GM19239 (cell line): Measurements from ENCODE around the gene EFNB1.
A peak's percentile ranks its signal among the peaks of the same experiment; 100 is the strongest.

Experiments used
- DNase-seq: peaks from one replicate; pipeline ENCODE4 v3.0.0; 2011; ENCODE audit warnings: low spot score; ENCODE audit not compliant: insufficient read length
- FAIRE-seq: peaks from 2 replicates; lab custom pipeline; 2011; peaks lifted over from hg19 to GRCh38; lab: Jason Lieb, UNC

The EFNB1 gene

GRCh38 chrX:68841251-68842049 is 12.6 kb downstream of the EFNB1 start:
- DNase-seq, result no peak
- no peak for FAIRE-seq

- DNase-seq (no peak), FAIRE-seq (no peak)
These were observed 13.5 kb downstream of the EFNB1 start for GRCh38 chrX:68842351-68842750.

DNA sequence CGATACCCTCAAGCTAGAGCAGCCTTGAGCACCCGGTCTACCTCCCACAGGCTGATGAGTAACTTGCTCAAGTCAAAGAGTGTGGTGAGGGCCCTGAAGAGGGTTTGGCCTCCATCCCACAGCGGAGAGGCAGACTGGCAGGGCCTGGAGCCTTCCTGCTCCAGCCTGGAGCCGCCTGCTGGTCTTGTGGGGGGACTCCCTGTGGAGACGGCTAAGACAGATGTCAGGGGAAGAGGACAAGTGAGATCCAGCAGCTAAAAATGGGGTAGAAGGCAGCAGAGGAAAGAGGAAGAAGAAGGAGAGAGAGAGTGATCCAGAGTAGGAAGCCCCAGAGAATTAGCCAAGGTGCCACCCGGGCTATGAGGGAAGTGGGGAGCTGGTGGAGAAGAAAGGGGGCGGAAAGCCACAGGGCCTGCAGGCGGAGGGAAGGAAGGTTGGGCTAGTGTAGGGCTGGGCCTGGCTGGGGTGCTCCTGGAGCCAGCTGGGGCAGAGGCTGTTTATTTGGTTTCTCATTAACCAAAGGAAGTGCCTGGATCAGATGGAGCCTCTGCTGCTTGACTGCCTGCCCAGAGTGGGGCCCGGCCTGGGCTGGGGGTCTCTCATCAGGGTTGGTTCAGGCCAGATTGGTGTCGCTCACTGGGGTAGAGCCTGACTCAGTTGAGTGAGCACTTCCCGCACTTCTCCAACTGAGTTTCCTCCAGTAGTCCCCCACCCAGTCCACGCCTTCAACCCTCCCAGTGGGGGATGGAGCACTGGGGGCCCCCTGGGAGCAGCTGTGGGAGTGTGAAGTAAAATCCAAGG is 14.2 kb downstream of the EFNB1 start:
- FAIRE-seq (no peak), DNase-seq (no peak)

DNA sequence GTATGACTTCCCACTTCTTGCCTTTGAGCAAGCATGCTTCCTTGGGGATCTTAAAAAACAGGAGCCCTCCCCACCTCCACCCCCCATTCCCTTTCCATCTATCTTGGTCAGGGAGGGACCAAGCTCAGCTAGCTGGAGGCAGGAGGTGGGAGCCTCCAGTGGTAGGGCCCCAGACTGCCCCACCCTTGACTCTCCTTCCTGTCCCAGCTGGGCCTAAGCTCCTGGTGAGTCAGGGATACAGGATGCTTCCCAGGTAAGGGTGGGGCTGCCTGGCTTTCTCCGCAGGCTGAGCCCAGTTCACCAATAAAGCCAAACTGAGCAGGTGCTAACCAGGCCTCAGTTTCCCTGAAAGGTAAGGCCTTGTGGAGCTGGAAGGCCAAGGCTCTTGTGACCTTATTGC is 15.2 kb downstream of the EFNB1 start:
- DNase-seq (no peak), FAIRE-seq (no peak)

DNA sequence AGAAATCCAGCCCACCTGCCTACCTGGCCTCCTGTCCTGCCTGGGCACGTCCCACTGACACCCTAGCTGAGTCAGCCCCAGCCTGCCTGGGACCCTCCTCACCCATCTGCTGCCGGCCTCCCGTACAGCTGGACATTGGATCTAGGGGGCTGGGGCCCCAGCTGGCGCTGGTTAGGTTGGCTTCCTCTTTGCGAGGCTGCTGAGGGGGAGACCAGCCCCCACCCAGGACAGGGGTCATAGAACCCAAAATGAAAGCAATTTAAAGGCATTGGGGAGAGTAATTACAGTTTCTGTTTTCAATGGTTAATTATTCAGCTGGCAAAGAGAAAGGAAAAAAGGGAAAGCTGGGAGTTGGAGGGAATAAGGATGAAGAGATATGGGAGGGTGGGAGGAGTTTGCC is 15.8 kb downstream of the EFNB1 start:
- DNase-seq, result no peak
- no peak for FAIRE-seq

DNA sequence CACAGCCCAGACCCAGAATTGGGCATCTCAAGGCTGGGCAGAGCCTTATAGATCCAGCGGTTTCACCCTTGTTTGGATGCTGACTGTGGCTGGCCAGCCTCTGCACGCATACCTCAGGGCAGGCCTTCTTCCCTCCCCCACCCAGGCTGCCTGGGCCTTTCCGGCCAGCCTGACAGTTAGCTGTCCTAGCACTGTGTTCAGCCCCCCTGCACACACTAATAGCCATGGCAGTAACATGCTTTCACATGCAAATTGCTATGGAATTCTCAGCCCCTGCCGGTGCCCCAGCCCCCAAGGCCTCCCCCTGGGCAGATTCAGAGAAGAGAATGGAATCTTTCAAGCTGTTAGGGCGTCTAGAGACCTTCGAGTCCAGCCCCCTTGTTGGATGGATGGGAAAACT is 17.7 kb downstream of the EFNB1 start:
- DNase-seq (no peak), FAIRE-seq (no peak)

DNA sequence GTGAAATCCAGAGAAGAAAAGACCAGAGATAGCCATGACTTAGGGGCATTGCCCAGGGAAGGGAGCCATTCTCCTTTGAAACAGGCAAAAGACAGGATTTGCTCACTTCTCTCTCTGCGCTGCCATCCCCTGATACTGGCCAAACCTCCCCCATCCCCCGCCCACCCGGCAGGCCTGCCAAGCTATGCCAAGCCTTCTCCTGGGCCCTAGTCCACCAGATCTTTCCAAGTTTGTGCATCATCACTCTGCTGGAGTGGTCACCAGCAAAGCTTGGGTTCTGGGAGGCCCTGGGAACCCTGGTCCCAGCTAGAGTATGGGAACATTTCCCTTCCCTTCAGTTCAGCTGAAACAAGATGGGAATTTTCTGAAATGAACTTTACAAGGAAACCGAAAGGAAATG is 18.4 kb downstream of the EFNB1 start:
- DNase-seq (no peak), FAIRE-seq (peak; percentile 37)

- FAIRE-seq, result no peak
- no peak for DNase-seq
These were observed 19.5 kb downstream of the EFNB1 start for GRCh38 chrX:68848189-68848940.

DNA sequence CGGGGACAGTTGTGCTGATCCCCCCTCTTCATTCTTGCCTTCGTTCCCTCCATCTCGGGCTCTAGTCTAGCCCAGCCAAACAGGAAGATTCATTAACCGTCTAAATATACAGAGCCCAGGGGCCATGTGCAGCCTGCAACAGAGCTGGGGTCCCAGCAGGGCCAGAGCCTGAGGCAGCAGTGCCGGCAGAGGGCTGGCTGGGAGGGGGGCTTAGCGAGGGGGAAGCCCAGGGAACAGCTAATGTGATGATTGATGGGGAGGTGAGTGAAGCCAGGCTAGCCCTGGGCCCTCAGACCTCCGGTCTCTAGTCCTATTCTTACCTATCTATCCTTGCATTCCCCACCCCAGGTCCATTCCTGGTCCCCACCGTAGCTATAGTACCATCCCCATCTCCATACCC is 22.3 kb downstream of the EFNB1 start:
- DNase-seq, result no peak
- FAIRE-seq, result no peak

DNA sequence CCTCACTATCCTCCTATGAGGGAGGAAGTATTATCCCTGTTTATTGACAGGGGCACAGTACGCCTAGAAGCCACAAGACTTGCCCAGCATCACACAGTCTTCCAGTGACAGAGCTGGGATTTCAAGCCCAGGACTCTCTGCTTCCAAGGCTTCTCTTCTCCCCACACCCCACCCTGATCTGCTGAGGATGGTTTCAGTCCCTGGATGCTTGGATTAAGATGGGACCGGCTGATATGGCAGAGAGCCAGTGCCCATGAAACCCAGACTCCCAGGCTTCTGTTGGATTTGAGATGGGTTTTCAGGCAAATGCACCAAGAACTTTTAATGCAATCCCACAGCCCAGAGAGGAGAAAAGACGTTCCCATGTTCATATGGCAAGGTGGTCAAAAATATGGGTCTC is 23.2 kb downstream of the EFNB1 start:
- no peak for DNase-seq
- no peak for FAIRE-seq

DNA sequence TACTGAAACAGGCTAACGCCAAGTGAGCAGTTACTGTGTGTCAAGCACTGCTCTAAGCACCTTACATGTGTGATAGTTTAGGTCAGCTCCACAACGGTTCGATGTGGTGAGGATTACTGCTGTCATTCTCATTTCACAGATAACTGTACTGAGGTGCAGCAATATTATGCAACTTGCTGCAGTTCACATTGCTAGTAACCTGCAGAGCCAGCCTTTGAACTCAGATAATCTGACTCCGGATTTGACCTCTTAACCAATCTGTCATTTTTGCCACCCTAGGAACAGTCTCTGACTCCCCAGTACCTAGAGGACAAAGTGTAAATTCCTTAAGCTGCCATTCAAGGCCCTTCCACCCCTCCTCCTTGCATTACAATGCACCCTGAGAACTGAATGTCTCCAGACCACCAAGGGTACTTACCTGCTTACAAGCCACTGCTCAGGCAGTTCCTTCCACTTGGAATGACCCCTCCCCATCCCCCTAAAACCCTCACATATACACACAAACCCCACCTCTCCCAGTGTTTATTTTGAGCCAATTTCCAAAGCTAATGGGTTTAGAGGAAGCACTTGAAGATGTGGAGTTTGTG is 24.9 kb downstream of the EFNB1 start:
- DNase-seq, result no peak
- FAIRE-seq, result no peak

- no peak for DNase-seq
These were observed 36.5 kb downstream of the EFNB1 start for GRCh38 chrX:68865300-68865699.

GRCh38 chrX:68865926-68866325 is 37.1 kb downstream of the EFNB1 start:
- DNase-seq (no peak), FAIRE-seq (no peak)

More at GRCh38 chrX:68865300-68865699, 36.5 kb downstream of the EFNB1 start:
- no peak for FAIRE-seq

DNA sequence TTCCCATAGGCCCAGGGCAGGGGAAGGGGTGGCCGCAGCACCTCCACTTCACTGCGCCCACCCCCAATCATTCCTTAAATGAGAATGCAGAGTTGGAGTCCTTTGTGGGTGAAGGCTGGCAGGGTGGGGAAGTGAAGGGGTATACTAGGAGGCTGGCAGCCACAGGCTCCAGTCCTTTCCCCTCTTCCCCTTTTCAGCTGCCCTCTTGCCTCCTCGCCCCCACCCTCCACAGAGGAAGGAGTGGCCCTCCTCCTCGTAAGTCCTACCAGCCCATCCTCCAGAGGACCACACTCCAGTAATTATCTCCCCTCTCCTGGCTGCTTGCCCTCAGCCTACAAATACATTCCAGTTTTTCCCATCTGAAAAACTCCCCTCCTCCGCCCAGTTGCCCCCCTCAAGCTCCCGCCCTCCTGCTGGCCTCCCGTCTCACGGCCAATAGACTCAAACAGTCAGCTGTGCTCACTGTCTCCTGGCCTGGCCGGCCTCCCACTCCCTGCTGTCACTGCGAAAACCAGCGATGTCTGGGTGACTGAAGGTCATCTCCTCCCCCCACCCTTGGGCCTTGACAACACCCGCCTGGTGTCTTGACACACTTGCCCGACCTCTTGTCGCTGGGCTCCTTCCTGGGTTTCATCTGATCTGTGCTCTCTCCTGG is 38.8 kb downstream of the EFNB1 start:
- FAIRE-seq (no peak), DNase-seq (no peak)

- FAIRE-seq (no peak), DNase-seq (no peak)
These were observed 39.5 kb downstream of the EFNB1 start for GRCh38 chrX:68868316-68868715.

DNA sequence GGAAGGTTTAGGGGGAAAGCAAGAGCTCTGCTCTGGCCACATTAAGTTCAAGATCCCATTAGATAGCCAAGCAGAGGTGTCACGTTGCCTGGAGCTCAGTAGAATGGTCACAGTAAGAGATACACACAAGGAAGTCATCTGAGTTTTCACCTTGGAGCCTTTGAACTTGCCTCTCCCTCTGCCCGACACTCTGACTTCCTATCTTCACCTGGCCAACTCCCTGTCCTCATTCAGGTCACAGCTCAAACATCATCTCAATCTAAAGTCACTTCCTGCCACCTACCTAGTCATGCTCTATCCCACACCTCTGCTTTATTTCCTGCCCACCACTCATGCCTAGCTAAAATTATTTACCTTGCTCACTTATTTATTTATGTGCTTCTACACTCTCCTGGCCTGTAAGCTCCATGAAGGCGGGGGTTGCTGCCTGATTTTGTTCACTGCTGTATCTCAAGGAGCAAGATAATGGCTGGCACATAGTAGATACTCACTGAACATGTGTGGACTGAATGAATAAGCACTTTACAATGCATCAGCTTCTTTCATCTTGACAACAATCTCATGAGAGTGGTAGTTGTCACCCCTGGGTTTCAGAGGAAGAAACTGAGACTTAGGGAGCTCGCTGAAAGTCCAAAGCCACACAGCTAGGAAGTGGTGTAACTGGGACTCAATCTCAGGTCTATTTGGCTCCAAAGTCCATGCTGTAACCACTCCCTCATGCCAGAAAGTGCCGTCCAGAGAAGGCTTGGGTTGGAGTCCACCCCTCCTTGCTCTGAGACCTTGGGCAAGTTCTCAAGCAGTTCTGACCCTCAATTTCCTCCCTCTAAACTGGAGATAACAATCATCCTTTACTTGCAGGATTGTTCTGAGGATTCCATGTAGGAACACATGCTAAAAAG is 40.3 kb downstream of the EFNB1 start:
- no peak for FAIRE-seq
- no peak for DNase-seq

DNA sequence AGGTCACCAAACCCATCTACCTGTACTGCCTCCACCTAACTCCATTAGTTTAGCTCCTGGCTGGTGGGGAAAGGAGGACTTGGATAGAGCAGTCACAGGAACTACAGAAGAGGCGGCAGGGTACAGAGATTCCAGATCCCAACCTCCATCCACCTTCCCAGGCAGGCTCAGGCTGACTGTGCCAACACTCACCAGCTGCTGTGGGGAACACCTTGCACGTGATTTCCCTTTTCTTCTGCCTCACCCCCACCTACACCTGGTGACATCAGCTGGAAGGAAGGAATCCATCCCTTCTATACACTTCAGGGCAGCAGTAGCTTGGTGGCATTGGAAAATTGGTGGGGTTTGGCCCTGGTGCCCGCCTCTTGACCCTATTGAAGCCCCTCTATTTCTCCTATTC is 41.5 kb downstream of the EFNB1 start:
- no peak for DNase-seq

DNA sequence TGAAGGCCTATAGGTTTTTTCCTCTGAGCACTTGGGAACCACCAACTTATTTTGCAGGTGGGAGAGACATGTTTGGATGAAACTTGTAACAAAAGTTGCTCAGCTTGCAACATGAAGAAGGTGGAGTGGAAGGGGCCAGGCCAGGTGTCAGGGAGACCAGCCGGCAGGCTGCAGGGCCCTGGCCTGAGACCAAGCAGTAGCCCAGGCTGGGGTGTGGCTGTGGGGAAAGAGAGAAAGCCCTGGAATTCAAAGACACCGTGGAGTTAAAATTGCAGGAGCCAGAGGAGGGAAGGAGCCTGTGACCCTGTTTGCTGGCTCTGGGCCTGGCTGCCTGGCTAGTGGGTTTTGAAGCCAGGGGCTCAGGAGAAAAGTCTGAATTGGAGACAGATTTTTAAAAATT is 43.4 kb downstream of the EFNB1 start:
- FAIRE-seq (no peak), DNase-seq (no peak)

More for the DNA sequence above, 41.5 kb downstream of the EFNB1 start:
- no peak for FAIRE-seq

GRCh38 chrX:68874076-68874475 is 45.3 kb downstream of the EFNB1 start:
- DNase-seq (no peak), FAIRE-seq (no peak)
